Activated CD8-positive, alpha-beta T cell treated with anti-CD3 and anti-CD28 coated beads for 36 hours (primary cell): ENCODE measurements around the gene GLRX3. TPM values are rescaled to one million over a fixed set of nuclear protein-coding genes. Genes with fewer than 3 reads are reported as not detected.

ENCODE experiments used
- ATAC-seq: fragments of 200-7000 bp; cut with Tn5 transposase; one replicate; pipeline ENCODE4 v1.10.0; 2021; ENCODE audit warnings: mild to moderate bottlenecking, moderate library complexity
- CTCF ChIA-PET: fragments of 350-600 bp; sonication (Branson Sonifier 250); formaldehyde crosslinking; loops from one replicate; lab custom pipeline; 2021; ENCODE audit warnings: antibody characterized with exemption; lab: Charles Lee
- POLR2A ChIA-PET: fragments of 350-600 bp; sonication (Branson Sonifier 250); formaldehyde crosslinking; loops from one replicate; lab custom pipeline; 2021; ENCODE audit warnings: antibody characterized with exemption; lab: Charles Lee
- DNase-seq: peaks from one replicate; pipeline ENCODE4 v3.0.0-alpha.2; 2020
- H3K27ac Mint-ChIP-seq: one replicate; pipeline ENCODE4 v1.8.0; 2021; ENCODE audit warnings: mild to moderate bottlenecking, mixed read lengths
- H3K27me3 Mint-ChIP-seq: one replicate; pipeline ENCODE4 v1.8.0; 2021; ENCODE audit warnings: mixed read lengths
- H3K36me3 Mint-ChIP-seq: one replicate; pipeline ENCODE4 v1.8.0; 2021; ENCODE audit warnings: low read depth, mixed read lengths
- H3K4me1 Mint-ChIP-seq: one replicate; pipeline ENCODE4 v1.8.0; 2021; ENCODE audit warnings: low read depth, mixed read lengths
- H3K4me3 Mint-ChIP-seq: one replicate; pipeline ENCODE4 v1.8.0; 2021; ENCODE audit warnings: mild to moderate bottlenecking, moderate library complexity, mixed read lengths
- H3K9me3 Mint-ChIP-seq: one replicate; pipeline ENCODE4 v1.8.0; 2021; ENCODE audit warnings: mixed read lengths
- intact Hi-C: fragments of 100-400 bp; cut with micrococcal nuclease; formaldehyde crosslinking; loops from one replicate; pipeline ENCODE4 v1.10.0; 2022
- total RNA-seq, 2 experiments: library from RNA; stranded (reverse); gene quantifications; one replicate each; pipeline ENCODE4 v1.2.3, GENCODE V29; 2021
- TF ChIP-seq, protein P1 (sequence below): fragments of 200-600 bp; IDR thresholded peaks from one replicate; pipeline ENCODE4 v1.8.0; 2022; ENCODE audit warnings: antibody characterized with exemption, mild to moderate bottlenecking

GLRX3 gene
- total RNA-seq, 2 experiments from 2014 or later, result 109 to 121 TPM

DNA sequence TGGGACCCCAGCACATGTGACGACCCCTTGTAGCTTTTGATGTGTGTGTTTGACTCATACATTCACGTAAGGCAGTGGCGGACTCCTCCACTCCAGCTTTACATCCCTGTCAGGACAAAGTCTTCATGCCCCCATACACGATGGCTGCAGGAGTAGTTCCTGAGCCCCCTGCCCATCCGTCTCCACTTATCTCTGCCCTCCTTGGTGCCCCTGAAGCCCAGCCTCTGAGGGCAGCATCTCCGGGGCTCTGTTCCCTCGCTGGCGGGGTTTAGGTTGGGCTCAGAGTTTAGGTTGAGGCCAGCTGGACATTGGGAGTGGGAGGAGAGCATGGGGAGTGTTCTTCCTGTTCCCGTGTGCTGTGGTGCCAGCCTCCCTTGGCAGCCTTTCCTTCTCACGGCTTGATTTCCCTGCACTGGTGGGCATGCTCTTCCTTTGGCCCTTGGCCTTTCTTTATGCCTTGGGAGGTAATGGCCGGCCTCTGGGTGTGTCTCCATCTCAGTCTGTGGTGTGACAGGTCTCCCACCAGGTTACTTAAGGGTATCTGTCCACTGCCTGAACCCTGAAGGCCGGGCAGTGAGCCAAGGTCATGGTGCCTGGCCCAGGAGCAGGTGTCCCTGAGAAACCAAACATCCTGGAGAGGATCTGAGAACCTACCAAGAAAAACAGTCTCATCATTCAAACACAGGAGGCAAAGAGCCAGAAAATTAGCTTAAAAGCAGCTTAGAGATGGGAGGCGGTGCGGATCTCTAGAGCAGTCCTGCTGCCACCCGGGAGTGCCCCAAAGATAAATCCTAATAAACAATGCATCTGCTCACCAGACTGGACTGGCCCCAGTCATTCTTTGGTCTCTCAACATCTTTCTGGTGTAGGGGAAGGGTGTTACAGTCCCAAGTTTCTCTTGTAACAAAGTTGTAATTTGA is 85.5 kb downstream of the GLRX3 start:
- ChIA-PET CTCF (no interaction called here), POLR2A (interaction anchor here (0.6 kb wide), 1 partner anchor 67 kb away, joined by 3 read pairs; no protein-coding TSS in a partner anchor)
- Mint-ChIP-seq H3K27ac (no peak overlapping the region), H3K27me3 (peaks cover 1% of the 10 kb centered on the region), H3K9me3 (peaks cover 2% of the 10 kb centered on the region), H3K36me3 (no peaks in the 10 kb centered on the region), H3K4me3 (no peak overlapping the region), H3K4me1 (no peaks in the 10 kb centered on the region)
- TF ChIP-seq, protein P1, sequence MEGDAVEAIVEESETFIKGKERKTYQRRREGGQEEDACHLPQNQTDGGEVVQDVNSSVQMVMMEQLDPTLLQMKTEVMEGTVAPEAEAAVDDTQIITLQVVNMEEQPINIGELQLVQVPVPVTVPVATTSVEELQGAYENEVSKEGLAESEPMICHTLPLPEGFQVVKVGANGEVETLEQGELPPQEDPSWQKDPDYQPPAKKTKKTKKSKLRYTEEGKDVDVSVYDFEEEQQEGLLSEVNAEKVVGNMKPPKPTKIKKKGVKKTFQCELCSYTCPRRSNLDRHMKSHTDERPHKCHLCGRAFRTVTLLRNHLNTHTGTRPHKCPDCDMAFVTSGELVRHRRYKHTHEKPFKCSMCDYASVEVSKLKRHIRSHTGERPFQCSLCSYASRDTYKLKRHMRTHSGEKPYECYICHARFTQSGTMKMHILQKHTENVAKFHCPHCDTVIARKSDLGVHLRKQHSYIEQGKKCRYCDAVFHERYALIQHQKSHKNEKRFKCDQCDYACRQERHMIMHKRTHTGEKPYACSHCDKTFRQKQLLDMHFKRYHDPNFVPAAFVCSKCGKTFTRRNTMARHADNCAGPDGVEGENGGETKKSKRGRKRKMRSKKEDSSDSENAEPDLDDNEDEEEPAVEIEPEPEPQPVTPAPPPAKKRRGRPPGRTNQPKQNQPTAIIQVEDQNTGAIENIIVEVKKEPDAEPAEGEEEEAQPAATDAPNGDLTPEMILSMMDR, result no peak
- intact Hi-C loops, result no loop called here
- ATAC-seq (no peak), DNase-seq (no peak)

DNA sequence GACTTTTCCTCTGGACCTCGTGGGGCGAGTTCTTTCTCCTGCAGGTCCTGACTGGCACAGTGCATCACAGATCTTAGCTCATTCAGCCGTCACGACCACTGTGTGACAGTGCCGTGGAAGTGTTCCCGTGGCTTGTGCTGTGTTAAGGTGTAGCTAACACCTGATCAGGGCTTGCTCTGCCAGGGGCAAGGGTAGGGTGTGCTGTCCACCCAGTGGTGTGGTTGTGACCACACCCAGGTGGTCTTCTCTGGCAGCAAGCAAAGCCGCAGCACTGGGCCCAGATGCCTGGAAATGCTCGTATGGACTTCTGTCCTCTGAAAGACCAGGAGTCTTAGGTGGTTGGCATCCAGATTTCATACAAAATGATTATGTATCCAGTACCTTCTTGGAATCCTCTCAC is 86.2 kb downstream of the GLRX3 start:
- Mint-ChIP-seq H3K9me3 (peaks cover 6% of the 10 kb centered on the region), H3K27me3 (peaks cover under 1% of the 10 kb centered on the region), H3K4me1 (no peaks in the 10 kb centered on the region), H3K4me3 (no peak overlapping the region), H3K36me3 (no peaks in the 10 kb centered on the region), H3K27ac (no peak overlapping the region)
- no peak for ATAC-seq
- ChIA-PET POLR2A (interaction anchor here (0.6 kb wide), 1 partner anchor 66 kb away, joined by 3 read pairs; no protein-coding TSS in a partner anchor), CTCF (no interaction called here)
- intact Hi-C loops, result no loop called here
- DNase-seq, result no peak
- TF ChIP-seq, protein P1, result no peak

DNA sequence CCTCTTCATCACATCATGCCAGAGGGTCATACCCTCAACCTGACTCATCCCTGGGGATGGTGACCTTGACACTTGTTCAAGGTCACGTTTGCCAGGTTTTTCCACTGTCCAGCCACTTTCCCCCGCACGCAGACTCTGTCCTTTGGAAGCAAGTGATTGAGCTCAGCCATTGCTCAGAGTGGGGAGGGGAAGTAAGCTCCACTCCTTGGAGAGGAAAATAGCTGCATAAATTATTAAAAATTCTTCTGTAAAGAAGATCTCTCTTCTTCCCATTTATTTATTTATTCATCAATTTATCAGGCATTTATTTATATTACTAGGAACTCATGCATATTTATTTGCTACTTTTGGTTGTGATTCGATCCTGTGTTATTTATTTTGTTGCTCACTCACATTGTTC is 88.0 kb downstream of the GLRX3 start:
- TF ChIP-seq, protein P1, result no peak
- H3K36me3 Mint-ChIP-seq, result peaks cover 2% of the 10 kb centered on the region
- no peak for ATAC-seq
- H3K4me3 Mint-ChIP-seq, result no peak overlapping the region
- POLR2A ChIA-PET, result interaction anchor here (0.5 to 0.6 kb wide), 2 partner anchors 37 to 823 kb away, joined by 3 to 4 read pairs; no protein-coding TSS in a partner anchor
- DNase-seq, result no peak
- no peak overlapping the region for H3K27ac Mint-ChIP-seq
- no peaks in the 10 kb centered on the region for H3K27me3 Mint-ChIP-seq
- peaks cover 14% of the 10 kb centered on the region for H3K9me3 Mint-ChIP-seq
- intact Hi-C loops, result no loop called here
- CTCF ChIA-PET, result interaction anchor here (1.0 kb wide), 1 partner anchor 114 kb away, joined by 3 read pairs; the partner anchor contains the start of gene C10orf143
- H3K4me1 Mint-ChIP-seq, result no peaks in the 10 kb centered on the region

DNA sequence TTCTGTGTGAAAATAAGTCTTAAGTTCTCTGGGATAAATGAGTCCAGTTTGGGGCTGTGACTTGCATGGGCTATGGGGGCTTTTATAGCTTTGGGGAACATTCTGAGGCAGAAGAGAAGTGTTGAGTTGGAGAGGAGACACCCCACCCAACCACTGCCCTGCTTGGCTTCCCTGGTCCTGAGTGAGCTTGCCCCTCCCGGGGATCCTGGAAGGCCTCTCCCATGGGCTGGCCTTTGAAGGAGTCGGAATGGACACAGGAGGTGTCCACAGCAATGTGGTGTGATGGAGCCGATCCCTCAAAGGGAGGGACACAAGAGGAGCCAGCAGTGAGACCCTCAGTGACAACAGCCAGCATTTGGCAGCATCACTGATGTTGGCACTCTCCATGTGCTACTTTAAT is 89.8 kb downstream of the GLRX3 start:
- ATAC-seq, result no peak
- POLR2A ChIA-PET, result no interaction called here
- Mint-ChIP-seq H3K27me3 (no peaks in the 10 kb centered on the region), H3K9me3 (peaks cover 14% of the 10 kb centered on the region), H3K4me3 (no peak overlapping the region), H3K36me3 (peaks cover 2% of the 10 kb centered on the region), H3K27ac (no peak overlapping the region), H3K4me1 (no peaks in the 10 kb centered on the region)
- TF ChIP-seq, protein P1, result no peak
- CTCF ChIA-PET, result no interaction called here
- no peak for DNase-seq
- intact Hi-C loops, result no loop called here

DNA sequence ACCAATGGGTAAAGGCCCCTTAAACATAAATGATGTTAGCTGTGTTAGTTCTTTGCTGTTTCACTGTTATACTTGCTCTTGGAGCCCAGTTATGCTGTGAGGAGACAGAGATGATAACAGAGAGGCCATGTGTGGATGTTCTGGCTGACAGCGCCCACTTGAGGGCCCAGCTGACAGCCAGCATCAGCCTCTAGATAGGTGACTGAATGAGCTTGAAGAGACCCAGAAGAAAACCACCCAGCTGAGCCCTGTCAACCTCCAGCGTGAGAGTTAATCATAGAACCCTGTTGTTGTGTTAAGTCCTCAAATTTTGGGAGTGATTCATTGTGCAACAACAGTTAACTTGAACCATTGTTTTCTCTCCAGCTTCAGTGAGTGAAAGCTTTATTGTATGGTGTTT is 91.7 kb downstream of the GLRX3 start:
- no peak overlapping the region for H3K27ac Mint-ChIP-seq
- TF ChIP-seq, protein P1, result no peak
- intact Hi-C loops, result no loop called here
- CTCF ChIA-PET, result no interaction called here
- peaks cover 14% of the 10 kb centered on the region for H3K9me3 Mint-ChIP-seq
- no peaks in the 10 kb centered on the region for H3K4me1 Mint-ChIP-seq
- DNase-seq, result no peak
- no peaks in the 10 kb centered on the region for H3K27me3 Mint-ChIP-seq
- H3K4me3 Mint-ChIP-seq, result no peak overlapping the region
- ATAC-seq, result no peak
- H3K36me3 Mint-ChIP-seq, result peaks cover 2% of the 10 kb centered on the region
- POLR2A ChIA-PET, result no interaction called here
